HG03064 (cell line): ENCODE results near the gene BCR.

Source experiments
- ATAC-seq: cut with Tn5 transposase; IDR thresholded peaks from one replicate; pipeline ENCODE4 v1.9.1; 2021; ENCODE audit warnings: low read depth; ENCODE audit not compliant: unreplicated experiment

BCR gene

GRCh38 chr22:23272371-23272770 is 92.1 kb downstream of the BCR start:
- ATAC-seq = no peak

- no peak for ATAC-seq
Observed at GRCh38 chr22:23272834-23273233, 92.5 kb downstream of the BCR start.

GRCh38 chr22:23273445-23274145 is 93.3 kb downstream of the BCR start:
- no peak for ATAC-seq

GRCh38 chr22:23274146-23274526 is 93.8 kb downstream of the BCR start:
- no peak for ATAC-seq

GRCh38 chr22:23274891-23275694 is 94.8 kb downstream of the BCR start:
- ATAC-seq = no peak

- ATAC-seq = no peak
Observed at GRCh38 chr22:23275751-23276150, 95.4 kb downstream of the BCR start.

- no peak for ATAC-seq
Observed at GRCh38 chr22:23276656-23277582, 96.6 kb downstream of the BCR start.

GRCh38 chr22:23277583-23278295 is 97.4 kb downstream of the BCR start:
- no peak for ATAC-seq

GRCh38 chr22:23278883-23279675 is 98.8 kb downstream of the BCR start:
- no peak for ATAC-seq

- no peak for ATAC-seq
Observed at GRCh38 chr22:23279781-23280180, 99.5 kb downstream of the BCR start.

GRCh38 chr22:23280356-23281052 is 100.2 kb downstream of the BCR start:
- ATAC-seq = no peak

- ATAC-seq = no peak
Observed at GRCh38 chr22:23281053-23281405, 100.7 kb downstream of the BCR start.

- no peak for ATAC-seq
Observed at GRCh38 chr22:23281406-23282088, 101.2 kb downstream of the BCR start.

- no peak for ATAC-seq
Observed at GRCh38 chr22:23282089-23282501, 101.8 kb downstream of the BCR start.

GRCh38 chr22:23282516-23282915 is 102.2 kb downstream of the BCR start:
- ATAC-seq = no peak

- no peak for ATAC-seq
Observed at GRCh38 chr22:23282986-23283385, 102.7 kb downstream of the BCR start.

GRCh38 chr22:23283591-23284503 is 103.5 kb downstream of the BCR start:
- no peak for ATAC-seq
